Activated CD8-positive, alpha-beta memory T cell treated with anti-CD3 and anti-CD28 coated beads for 36 hours (primary cell): ENCODE data around the gene PKLR. TPM values are rescaled to one million over a fixed set of nuclear protein-coding genes. Genes with fewer than 3 reads are reported as not detected.
"Not testable (repeated sequence)": the region's sequence is repeated elsewhere in the genome, so short reads cannot be mapped to it uniquely, and the experiment has no call there.

Experiments
- CTCF ChIA-PET: fragments of 350-600 bp; sonication (Branson Sonifier 250); formaldehyde crosslinking; loops from one replicate; lab custom pipeline; 2021; ENCODE audit warnings: antibody characterized with exemption; lab: Charles Lee
- POLR2A ChIA-PET: fragments of 350-600 bp; sonication (Branson Sonifier 250); formaldehyde crosslinking; loops from one replicate; lab custom pipeline; 2021; ENCODE audit warnings: antibody characterized with exemption; lab: Charles Lee
- total RNA-seq, 2 experiments: library from RNA; stranded (reverse); gene quantifications; one replicate each; pipeline ENCODE4 v1.2.3, GENCODE V29; 2021

Gene PKLR
- total RNA-seq, 2 experiments from 2014 or later: not detected

DNA sequence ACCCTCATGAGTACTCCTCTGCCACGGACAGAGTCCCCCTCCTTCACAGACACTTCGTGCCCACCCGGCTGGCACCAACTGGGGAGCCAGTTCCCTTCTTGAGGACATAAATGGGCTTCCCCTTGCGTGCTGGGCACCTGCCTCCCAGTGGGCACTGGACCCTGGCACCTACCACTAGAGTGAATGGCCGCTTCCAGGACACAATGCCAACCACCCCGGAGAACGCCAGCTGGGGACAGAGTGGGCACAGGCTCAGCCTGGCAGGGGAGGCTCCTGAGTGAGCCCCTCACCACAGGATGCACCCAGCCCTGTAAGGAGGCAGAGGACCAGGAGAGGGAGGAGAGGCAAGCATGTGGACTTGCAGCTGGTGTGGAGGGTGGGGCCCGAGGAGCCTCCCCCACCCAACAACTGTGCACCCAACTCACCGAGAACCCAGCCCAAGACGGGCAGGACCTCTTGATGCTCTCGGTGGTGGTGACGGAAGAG lies 47.0 kb downstream of the PKLR start:
- CTCF ChIA-PET: interaction anchor here (1.7 kb wide), 1 partner anchor 69 kb away, joined by 6 read pairs; no protein-coding TSS in a partner anchor
- POLR2A ChIA-PET: interaction anchor here (0.5 kb wide), 1 partner anchor 249 kb away, joined by 3 read pairs; no protein-coding TSS in a partner anchor

DNA sequence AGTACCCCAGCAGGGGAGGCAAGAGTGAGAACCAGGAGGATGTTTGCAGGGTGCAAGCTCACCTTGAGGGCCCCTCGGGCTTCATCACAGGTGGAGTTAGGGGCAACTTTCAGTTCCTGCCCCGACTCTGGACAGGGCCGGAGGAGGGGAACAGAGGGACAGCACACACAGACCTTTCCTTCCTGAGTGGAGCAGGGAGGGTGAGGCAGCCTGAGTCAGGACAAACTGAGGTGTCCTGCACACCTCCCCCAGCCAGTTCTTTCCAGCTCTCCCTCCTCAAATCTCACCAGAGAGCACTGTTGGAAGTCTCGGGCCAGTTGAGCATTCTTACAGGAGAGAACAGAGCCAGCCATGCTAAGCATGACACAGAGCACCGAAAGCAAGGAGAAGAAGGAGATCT lies 47.4 kb downstream of the PKLR start:
- ChIA-PET POLR2A (no interaction called here), CTCF (interaction anchor here (1.7 kb wide), 1 partner anchor 70 kb away, joined by 6 read pairs; no protein-coding TSS in a partner anchor)

GRCh38 chr1:155253208-155253607 lies 48.0 kb downstream of the PKLR start:
- CTCF ChIA-PET: interaction anchor here (3.6 to 4.5 kb wide), 2 partner anchors 7 to 68 kb away, joined by 51 to 65 read pairs; partner anchors contain the start of genes RUSC1 and SCAMP3

GRCh38 chr1:155251566-155251965 lies 49.7 kb downstream of the PKLR start:
- POLR2A ChIA-PET: interaction anchor here (0.6 to 1.3 kb wide), 2 partner anchors 10 to 20 kb away, joined by 4 to 7 read pairs; partner anchors contain the start of gene SCAMP3
- CTCF ChIA-PET: interaction anchor here (0.6 to 4.5 kb wide), 21 partner anchors 9 to 617 kb away, joined by 3 to 65 read pairs (median 8); partner anchors contain the start of genes CLK2, FDPS, MTX1 and RUSC1

More at GRCh38 chr1:155253208-155253607, 48.0 kb downstream of the PKLR start:
- POLR2A ChIA-PET: no interaction called here

- ChIA-PET CTCF (interaction anchor here (0.6 to 4.5 kb wide), 45 partner anchors 9 to 739 kb away, joined by 3 to 65 read pairs (median 5); partner anchors contain the start of genes CLK2, FDPS, HCN3 and MTX1), POLR2A (interaction anchor here (0.6 to 1.7 kb wide), 3 partner anchors 11 to 671 kb away, joined by 3 to 5 read pairs (median 4); partner anchors contain the start of genes CLK2 and SCAMP3)
Observed at GRCh38 chr1:155250633-155251449, 50.4 kb downstream of the PKLR start.

- ChIA-PET POLR2A (interaction anchor here (1.7 kb wide), 1 partner anchor 23 kb away, joined by 5 read pairs; the partner anchor contains the start of gene CLK2), CTCF (interaction anchor here (0.8 to 4.5 kb wide), 35 partner anchors 8 to 351 kb away, joined by 3 to 65 read pairs (median 5); partner anchors contain the start of genes CLK2, FDPS, HCN3 and MTX1)
Observed at GRCh38 chr1:155250246-155250632, 51.0 kb downstream of the PKLR start.

DNA sequence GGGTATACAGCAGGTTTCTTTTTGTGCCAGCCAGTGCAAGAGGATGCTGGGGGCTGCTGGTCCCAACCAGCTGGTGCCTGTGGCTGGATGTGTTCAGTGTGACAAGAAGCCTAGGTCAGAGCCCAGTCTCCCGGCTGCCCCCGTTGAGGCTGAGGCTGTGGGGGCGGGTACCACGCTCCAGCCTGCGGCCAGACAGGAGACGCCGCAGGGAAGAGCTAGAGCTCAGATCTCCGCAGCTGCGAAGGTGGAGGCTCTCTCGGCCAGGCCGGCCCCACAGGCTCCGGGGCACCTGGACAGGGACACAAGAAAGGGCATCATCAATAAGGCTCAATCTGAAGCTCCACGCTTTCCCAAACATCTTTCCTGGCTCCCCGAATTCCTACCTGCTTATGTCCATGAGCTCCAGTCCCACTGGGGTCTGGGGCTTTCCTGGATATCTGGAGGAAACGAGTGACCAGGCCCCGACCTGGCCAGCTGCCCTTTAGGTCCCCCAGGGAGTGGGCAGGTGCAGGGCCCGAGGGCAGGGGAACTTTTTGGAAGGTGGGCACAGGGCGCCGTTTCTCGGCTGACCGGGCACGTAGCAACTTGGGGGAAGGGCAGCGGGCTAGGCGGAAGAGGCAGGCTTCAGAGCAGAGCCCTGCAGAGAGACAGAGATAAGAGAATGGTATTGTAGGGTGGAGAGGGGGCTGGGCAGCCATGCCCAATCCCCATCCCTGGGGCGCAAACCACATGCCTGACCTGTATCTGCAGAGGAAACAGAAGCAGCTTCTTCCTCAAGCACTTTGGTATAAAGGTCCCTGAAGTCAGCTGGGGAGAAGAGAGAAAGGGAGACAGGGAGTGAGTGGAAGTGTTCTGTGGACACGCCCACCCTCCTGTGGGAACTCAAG lies 53.3 kb downstream of the PKLR start:
- ChIA-PET POLR2A (interaction anchor here (0.7 kb wide), 1 partner anchor 141 kb away, joined by 3 read pairs; no protein-coding TSS in a partner anchor), CTCF (interaction anchor here (0.6 to 1.8 kb wide), 2 partner anchors 40 to 183 kb away, joined by 6 to 7 read pairs; partner anchors contain the start of gene THBS3)

GRCh38 chr1:155246796-155247195 lies 54.4 kb downstream of the PKLR start:
- CTCF ChIA-PET: interaction anchor here (1.8 kb wide), 1 partner anchor 39 kb away, joined by 7 read pairs; the partner anchor contains the start of gene THBS3
- POLR2A ChIA-PET: not testable (repeated sequence)

- CTCF ChIA-PET: interaction anchor here (0.9 to 1.6 kb wide), 4 partner anchors 18 to 77 kb away, joined by 3 to 5 read pairs (median 4); partner anchors contain the start of genes FDPS and KRTCAP2
Observed at GRCh38 chr1:155245163-155245524, 56.1 kb downstream of the PKLR start.

GRCh38 chr1:155244368-155245162 lies 56.7 kb downstream of the PKLR start:
- POLR2A ChIA-PET: interaction anchor here (0.7 to 1.9 kb wide), 8 partner anchors 11 to 672 kb away, joined by 3 to 8 read pairs (median 3); partner anchors contain the start of gene ENTREP3
- CTCF ChIA-PET: interaction anchor here (0.6 to 1.6 kb wide), 6 partner anchors 18 to 153 kb away, joined by 3 to 5 read pairs (median 4); partner anchors contain the start of genes FDPS and KRTCAP2

More at GRCh38 chr1:155245163-155245524, 56.1 kb downstream of the PKLR start:
- POLR2A ChIA-PET: interaction anchor here (0.7 to 1.5 kb wide), 3 partner anchors 38 to 672 kb away, joined by 3 to 4 read pairs (median 4); no protein-coding TSS in a partner anchor

DNA sequence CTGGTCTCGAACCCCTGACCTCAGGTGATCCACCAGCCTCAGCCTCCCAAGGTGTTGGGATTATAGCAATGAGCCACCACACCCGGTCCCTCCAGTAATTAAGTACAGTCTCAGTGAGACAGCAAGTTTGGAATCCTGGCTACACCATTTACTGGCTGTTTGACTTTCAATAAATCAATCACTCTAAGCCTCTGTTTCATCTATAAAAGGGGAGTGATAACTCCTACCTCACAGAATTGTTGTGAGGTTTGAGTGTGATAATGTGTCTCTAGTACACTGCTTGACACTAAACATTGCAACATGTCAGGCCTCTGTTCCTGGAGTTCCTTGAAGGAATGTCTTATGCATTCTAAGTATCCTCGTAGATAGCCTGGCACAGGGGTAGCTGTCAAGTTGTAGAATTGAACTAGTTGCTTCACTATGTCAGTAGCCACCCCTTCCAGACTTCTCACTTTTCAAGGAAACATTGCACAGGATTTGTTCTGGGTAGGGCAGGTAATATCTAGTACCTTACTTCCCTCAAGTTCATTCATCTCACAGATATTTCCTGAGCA lies 58.4 kb downstream of the PKLR start:
- POLR2A ChIA-PET: interaction anchor here (0.7 to 1.9 kb wide), 3 partner anchors 12 to 70 kb away, joined by 3 to 8 read pairs (median 4); partner anchors contain the start of gene ENTREP3
- CTCF ChIA-PET: interaction anchor here (0.6 to 3.2 kb wide), 3 partner anchors 8 to 65 kb away, joined by 3 to 18 read pairs (median 6); no protein-coding TSS in a partner anchor

- CTCF ChIA-PET: interaction anchor here (0.6 to 3.2 kb wide), 5 partner anchors 9 to 113 kb away, joined by 3 to 18 read pairs (median 5); partner anchors contain the start of gene KRTCAP2
- POLR2A ChIA-PET: interaction anchor here (1.5 kb wide), 1 partner anchor 20 kb away, joined by 4 read pairs; the partner anchor contains the start of gene SCAMP3
Observed at GRCh38 chr1:155241841-155242264, 59.4 kb downstream of the PKLR start.

DNA sequence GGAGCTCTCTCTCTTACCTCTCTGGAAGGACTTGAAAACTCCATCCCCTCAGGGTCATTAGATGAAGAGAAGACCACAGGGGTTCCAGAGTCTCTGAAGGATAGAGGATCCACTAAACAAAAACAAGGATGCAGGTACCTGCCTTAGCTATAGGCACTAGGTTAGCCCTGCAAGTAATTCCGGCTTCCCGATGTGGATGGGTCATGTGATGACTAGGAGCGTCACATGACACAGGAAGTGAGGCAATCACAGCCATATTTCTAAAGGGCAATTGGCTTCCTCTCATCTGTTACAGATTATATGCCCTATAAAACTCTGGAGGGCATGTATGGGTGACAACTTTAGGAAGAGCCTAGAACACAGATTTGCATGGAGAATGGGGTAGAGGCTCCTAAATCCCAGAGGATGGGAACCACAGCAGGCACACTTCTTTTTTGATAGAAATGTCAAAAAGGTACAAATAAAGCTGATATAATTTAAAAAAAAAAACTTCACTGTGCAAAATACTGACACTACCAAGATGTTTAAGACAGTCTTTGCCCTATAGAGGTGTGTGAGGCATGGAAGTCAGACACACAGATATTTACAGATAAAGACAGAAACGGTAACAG lies 60.1 kb downstream of the PKLR start:
- ChIA-PET CTCF (interaction anchor here (0.6 to 3.2 kb wide), 5 partner anchors 10 to 112 kb away, joined by 3 to 18 read pairs (median 5); partner anchors contain the start of gene KRTCAP2), POLR2A (interaction anchor here (0.6 to 1.5 kb wide), 2 partner anchors 14 to 21 kb away, joined by 3 to 4 read pairs; partner anchors contain the start of gene SCAMP3)
